ENCODE measurements around the gene SCRT2.

GRCh38 chr20:710780-711450, 35.3 kb upstream of the SCRT2 start:
- no peak for TF ChIP-seq FOXK1 (CRISPR knock-in tag; IDR thresholded peaks at IDR 0.05; ENCODE audit: borderline replicate concordance)
- no peak for TF ChIP-seq NR2C2 (CRISPR knock-in tag; IDR thresholded peaks at IDR 0.05)
- no peak for TF ChIP-seq NR2C2 (tag; IDR thresholded peaks at IDR 0.05)
- no peak for TF ChIP-seq DPF2 (IDR thresholded peaks at IDR 0.05)
- no peak for TF ChIP-seq ZNF274 (IDR thresholded peaks at IDR 0.05; ENCODE audit: borderline replicate concordance, low read depth, low read length)
- TF ChIP-seq ZNF699 (CRISPR knock-in tag; IDR thresholded peaks at IDR 0.05; ENCODE audit: insufficient replicate concordance), result no peak
- TF ChIP-seq, protein P1, sequence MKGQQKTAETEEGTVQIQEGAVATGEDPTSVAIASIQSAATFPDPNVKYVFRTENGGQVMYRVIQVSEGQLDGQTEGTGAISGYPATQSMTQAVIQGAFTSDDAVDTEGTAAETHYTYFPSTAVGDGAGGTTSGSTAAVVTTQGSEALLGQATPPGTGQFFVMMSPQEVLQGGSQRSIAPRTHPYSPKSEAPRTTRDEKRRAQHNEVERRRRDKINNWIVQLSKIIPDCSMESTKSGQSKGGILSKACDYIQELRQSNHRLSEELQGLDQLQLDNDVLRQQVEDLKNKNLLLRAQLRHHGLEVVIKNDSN (CRISPR knock-in tag; IDR thresholded peaks at IDR 0.05), result no peak
- no peak for TF ChIP-seq KAT7 (CRISPR knock-in tag; IDR thresholded peaks at IDR 0.05; ENCODE audit: borderline replicate concordance)
- no peak for TF ChIP-seq TGIF2 (CRISPR knock-in tag; IDR thresholded peaks at IDR 0.05)
- TF ChIP-seq SNAPC5 (CRISPR knock-in tag; IDR thresholded peaks at IDR 0.05), result no peak
- no peak for TF ChIP-seq CSDE1 (IDR thresholded peaks at IDR 0.05)
- no peak for TF ChIP-seq ZNF175 (CRISPR knock-in tag; IDR thresholded peaks at IDR 0.05; ENCODE audit: low read depth)
- no peak for TF ChIP-seq CTCF (IDR thresholded peaks at IDR 0.05 in 2 of 3, conservative IDR thresholded peaks at IDR 0.05 in 1 of 3; ENCODE audit: insufficient read depth in 2 of 3, low read depth in 1 of 3, low read length in 3 of 3)
- TF ChIP-seq MAZ (CRISPR knock-in tag; conservative IDR thresholded peaks at IDR 0.05 in 1 of 2, IDR thresholded peaks at IDR 0.05 in 1 of 2), result no peak
- no peak for TF ChIP-seq RERE (CRISPR knock-in tag; IDR thresholded peaks at IDR 0.05; ENCODE audit: borderline replicate concordance)

Data from K562 (cell line).